CD4-positive, alpha-beta T cell treated with Interferon gamma for 1 hour (primary cell): ENCODE data around the gene B2M.
"Not testable (repeated sequence)": the region's sequence is repeated elsewhere in the genome, so short reads cannot be mapped to it uniquely, and the experiment has no call there.

Experiments
- DNase-seq: peaks from one replicate; pipeline ENCODE4 v3.0.0-alpha.2; 2020

Gene B2M

DNA sequence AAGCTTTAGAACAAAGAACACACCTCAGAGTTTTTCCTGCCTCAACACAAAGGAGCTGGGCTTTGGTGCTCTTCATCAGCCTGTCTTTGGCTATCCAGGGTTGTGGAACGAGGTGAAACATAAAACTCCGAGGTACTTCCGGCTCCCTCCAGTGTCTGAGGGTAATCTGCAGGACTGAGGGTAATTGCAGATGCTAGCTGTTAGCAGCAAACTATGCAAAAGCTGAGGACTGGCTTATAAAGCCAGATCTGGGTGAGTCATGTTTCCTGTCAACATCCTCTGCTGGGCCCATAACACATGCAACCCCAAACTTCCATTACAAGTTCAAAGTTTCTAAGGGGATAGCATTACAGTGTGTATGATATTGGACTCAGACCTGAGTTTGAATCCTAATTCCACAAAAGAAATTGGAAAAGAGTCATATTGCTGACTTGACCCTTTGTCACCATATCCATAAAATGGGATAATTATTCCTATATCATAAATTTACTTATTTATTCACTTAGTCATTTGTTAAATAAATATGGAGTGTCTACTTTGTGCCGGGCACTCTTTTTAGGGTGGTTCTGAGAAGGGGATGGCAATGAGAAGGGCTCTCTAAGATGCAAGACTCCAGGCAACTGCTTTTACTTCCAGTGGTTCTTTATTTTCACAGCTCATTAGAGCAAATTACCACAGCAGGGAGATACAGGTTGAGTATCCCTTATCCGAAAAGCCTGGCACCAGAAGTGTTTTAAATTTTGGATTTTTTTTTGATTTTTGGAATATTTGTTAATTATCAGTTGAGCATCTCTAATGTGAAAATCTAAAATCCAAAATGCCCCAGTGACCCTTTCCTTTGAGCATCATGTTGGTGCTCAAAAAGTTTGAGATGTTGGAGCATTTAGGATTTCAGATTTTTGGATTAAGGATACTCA lies 15.5 kb downstream of the B2M start:
- DNase-seq: peak; percentile 87

DNA sequence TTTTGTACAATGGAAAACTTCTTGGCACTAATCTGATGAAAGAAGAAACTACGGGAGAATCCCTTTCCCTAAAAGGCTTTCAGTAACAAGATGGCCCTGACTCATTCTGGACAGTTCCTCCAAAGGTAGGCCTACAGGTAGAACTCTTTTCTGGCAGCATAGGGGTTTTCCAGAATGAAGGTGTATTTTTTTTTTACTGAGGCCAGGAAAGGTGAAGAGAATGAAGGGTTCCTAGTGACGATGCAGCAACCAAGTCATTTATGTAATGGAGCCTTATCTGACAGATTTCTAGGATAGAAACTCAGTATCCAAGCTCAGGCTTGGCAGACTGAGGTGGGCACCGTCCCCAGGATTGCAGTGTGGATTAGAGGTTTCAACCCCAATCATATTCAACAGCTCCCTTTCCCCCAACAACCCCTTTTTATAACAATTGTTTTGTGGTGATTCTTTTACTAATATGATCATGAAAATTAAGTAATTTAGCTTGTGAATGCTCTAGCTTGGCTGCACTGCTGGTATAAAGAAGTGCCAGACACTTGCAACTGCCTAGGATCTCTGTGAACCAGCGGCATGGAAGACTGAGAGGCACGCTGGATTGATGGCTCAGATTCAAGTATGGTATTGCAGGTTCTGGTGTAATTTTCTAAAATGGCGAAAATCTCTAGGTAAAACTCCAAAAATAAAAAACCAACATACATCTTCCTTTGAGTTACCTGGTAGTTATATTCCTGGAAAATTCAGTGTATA lies 16.3 kb downstream of the B2M start:
- no peak for DNase-seq

DNA sequence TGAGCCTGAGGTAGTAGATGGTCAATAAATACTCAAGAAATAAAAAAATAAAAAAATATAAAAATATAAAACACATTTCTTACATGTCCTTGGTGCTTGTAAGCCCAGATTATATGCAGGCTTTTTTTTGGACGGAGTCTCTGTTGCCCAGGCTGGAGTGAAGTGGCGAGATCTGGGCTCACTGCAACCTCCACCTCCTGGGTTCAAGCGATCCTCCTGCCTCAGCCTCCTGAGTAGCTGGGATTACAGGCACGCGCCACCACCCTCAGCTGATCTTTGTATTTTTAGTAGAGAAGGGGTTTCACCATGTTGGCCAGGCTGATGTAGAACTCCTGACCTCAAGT lies 16.9 kb downstream of the B2M start:
- not testable (repeated sequence) for DNase-seq

DNA sequence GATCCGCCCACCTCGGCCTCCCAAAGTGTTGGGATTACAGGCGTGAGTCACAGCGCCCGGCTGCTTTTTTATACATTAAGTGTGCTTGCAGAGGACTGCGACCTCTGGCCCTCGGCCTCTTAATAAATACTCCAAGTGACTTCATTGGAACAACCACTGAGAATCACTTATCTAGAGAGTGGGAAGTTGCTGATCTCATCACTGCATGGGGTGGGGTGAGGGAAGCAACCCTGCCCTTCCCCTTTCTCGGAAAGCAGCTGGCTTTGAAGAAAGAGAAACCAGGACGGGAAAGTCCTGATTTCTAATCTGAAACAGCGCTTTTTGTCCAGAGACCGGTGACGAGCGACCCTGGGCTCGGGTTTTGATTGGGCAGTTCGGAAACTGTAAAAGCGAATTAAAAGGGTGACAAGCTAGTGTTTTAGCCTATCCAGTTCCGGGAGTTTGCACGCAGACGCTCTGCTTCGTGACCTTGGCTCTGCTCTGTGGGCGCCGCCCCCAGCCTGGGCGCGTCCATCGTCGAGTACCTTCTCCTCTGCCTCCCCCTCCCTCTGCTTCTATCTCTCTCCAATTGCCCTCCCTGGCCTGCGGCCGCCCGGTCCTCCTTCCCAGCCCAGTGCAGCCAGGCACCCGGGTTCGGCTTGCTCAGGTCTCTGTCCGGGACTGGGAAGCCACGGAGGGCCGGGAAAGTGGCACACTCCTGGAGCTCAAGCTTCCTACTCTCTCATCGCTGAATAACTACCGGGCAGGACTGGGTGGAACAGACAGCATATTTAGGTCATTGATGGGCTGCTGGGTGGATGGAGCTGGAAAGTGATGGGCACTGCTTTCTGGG lies 17.5 kb downstream of the B2M start:
- DNase-seq: peak; percentile 98

DNA sequence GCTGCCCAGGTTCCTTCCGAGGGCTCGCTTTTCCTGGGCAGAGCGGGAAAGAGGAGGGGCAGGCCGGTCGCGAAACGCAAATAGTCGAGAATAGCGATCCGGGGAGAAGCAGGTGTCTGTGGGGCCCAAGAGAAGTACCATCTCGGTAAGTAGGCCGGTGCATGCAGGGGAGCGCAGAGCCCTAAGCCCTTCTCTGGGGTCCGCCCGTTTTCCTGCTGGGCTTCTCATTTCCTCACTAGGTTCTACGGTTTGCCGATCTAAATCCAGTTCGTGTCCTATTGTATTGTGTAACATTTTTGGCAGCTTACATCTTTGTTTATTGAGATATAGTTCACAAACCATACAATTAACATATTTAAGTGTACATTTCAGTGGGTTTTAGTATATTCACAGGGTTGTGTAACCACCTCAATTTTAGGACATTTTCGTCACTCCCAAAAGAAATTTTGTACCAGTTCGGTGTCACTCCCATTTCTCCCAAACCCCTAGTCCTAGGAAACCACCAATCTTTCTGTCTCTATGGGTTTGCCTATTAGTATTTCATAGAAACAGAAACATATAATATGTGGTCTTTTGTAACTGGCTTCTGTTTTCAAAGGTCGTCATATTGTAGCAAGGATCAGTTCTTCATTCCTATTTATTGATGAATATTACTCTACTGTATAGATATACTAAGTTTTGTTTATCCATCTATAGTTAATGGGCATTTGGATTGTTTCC lies 18.3 kb downstream of the B2M start:
- DNase-seq: peak; percentile 61

DNA sequence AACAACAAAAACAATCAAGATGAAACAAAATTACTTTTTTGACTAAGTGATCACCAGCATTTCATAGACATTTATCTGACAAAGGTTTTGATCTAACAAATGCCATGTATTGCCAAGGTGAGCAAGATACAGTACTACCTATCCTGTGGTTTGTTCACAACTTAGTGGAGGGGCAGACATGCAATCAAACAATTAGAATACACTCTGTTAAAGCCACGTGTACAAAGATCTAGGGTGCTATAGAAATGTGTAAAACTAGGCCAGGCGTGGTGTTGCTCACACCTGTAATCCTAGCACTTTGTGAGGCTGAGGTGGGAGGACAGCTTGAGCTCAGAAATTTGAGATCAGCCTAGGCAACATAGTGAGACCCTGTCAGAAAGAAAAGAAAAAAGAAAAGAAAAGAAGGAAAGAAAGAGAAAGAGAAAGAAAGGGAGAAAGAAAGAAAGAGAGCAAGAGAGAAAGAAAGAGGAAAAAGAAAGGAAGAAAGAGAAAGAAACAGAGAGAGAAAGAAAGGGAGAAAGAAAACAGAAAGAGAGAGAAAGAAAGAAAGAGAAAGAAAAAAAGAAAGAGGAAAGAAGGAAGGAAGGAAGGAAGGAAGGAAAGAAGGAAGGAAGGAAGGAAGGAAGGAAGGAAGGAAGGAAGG lies 23.6 kb downstream of the B2M start:
- DNase-seq: no peak

DNA sequence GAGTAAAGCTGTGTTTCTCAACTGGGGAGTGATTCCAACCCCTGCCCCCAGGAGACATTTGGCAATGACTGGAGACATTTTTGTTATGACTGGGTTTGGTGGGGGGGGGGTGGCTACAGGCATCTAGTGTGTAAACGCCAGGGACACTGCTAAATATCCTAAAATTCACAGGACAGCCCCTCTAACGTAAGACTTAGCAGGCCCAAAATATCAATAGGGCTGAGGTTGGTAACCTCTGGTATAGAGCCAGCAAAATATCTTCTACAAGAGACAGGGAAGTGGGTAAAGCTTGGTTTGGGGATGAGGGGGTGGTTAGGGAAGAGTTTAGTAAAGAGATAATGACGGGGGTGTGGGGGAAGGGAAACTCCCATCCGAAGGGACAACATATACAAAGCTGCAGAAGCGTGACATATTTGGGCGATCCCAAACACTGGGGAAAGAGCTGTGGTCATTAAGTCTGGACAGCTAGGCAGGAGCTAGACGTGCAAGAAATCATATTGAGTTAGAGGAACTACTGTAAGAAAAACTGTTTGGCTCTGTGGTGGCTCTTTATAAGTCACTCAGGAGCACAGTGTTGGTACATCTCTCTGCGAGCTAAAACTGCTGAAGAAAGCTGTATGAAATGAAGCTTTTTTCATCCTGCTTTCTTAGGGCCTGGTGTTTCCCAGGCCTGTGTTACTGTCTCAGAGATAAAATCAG lies 24.3 kb downstream of the B2M start:
- peak; percentile 56 for DNase-seq

DNA sequence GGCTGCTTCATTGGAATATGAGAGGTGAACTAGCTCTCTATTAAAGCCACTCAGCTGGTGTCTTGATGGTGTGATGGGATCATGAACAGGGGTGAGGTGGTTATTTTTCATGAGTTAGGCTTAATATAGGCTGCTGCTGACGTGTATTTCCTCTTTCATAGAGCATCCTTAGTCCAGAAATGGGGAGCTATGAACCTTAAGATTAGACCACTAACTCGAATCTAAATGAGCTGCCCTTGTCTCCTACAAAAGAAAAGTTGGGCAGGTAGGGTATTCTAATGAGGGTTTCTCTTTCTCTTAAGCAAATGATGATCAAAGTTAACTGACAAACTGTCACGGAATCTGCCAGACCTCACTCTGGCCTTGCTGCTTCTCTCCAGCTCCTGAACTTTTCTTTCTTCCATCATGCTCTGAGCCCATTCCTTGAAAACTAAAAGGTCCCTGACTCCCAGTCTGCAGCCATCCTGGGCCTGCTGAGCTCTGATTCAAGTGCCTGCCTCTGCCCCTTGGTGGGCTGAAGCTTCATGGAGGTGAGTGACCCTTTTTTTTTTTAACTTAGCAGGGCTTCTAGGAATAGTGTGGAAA lies 25.0 kb downstream of the B2M start, which contains the start of gene TRIM69:
Gene TRIM69, plus strand, starts transcription at position 348 of the 585 bp plus-strand sequence. Its CDS starts 177 bp downstream, at position 525.
- no peak for DNase-seq

DNA sequence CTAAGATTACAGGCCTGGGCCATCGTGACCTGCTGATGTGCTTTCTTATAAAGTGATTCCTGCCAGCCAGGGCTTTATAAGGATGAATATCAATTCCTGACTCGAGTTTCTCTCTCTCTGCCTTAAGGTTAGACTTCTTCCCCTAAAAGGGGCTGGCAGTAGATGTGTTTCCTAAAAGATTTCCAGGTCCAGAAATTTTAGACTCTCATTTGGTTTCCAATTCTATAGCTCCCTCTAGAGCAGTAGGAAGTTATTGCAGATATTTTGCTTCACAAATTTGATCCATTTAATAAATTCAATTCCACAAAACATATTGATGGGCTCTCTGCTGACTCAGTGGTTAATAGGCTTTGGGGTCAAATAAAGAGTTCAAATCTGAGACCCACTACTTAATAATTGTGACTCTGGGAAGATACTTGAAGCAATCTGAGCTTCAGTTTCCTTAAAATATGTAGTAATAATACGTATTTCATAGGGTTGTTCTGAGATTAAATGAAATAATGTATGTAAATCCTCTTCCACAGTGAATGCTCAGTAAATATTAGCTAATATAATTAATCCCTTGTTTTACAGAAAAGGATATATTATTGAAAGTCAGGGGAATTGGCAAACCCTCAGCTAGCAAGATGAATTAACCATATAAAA lies 27.1 kb downstream of the B2M start:
- no peak for DNase-seq

DNA sequence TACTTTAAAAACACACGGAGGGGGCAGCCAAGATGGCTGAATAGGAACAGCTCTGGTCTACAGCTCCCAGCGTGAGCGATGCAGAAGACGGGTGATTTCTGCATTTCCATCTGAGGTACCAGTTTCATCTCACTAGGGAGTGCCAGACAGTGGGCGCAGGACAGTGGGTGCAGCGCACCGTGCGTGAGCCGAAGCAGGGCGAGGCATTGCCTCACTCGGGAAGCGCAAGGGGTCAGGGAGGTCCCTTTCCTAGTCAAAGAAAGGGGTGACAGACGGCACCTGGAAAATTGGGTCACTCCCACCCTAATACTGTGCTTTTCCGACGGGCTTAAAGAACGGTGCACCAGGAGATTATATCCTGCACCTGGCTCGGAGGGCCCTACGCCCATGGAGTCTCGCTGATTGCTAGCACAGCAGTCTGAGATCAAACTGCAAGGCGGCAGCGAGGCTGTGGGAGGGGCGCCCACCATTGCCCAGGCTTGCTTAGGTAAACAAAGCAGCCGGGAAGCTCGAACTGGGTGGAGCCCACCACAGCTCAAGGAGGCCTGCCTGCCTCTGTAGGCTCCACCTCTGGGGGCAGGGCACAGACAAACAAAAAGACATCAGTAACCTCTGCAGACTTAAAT lies 28.0 kb downstream of the B2M start:
- not testable (repeated sequence) for DNase-seq

DNA sequence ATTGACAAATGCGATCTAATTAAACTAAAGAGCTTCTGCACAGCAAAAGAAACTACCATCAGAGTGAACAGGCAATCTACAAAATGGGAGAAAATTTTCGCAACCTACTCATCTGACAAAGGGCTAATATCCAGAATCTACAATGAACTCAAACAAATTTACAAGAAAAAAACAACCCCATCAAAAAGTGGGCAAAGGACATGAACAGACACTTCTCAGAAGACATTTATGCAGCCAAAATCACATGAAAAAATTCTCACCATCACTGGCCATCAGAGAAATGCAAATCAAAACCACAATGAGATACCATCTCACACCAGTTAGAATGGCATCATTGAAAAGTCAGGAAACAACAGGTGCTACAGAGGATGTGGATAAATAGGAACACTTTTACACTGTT lies 32.1 kb downstream of the B2M start:
- DNase-seq: not testable (repeated sequence)

DNA sequence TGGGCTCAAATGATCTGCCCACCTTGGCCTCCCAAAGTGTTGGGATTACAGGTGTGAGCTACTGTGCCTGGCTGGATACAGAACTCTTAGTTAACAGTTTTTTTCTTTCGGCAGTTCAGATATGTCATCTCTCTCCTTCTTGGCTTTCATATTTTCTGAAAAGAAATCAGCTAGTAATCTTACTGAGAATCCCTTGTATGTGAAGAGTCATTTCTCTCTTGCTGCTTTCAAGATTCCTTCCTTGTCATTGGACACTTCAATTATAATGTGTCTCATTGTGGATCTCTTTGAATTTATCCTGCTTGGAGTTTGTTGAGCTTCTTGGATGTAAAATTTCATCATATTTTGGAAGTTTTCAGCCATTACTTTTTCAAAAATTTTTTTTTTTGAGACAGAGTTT lies 42.0 kb downstream of the B2M start:
- DNase-seq: no peak

DNA sequence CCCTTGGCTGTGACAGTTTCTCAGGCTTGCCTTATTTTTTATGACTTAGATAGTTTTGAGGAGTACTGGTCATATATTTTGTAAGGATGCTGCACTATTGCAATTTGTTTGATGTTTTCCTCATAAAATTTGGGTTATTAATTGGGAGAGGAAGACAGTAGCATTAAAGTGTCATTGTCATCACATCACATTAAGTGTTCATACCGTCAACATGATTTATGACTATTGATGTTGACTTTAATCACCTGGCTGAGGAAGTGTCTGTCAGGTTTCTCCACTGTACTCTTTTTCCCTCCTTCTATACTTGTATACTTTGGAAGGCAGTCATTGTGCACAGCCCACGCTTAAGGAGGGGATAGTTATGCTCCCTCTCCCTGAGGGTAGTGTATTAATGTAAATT lies 51.9 kb downstream of the B2M start:
- no peak for DNase-seq

DNA sequence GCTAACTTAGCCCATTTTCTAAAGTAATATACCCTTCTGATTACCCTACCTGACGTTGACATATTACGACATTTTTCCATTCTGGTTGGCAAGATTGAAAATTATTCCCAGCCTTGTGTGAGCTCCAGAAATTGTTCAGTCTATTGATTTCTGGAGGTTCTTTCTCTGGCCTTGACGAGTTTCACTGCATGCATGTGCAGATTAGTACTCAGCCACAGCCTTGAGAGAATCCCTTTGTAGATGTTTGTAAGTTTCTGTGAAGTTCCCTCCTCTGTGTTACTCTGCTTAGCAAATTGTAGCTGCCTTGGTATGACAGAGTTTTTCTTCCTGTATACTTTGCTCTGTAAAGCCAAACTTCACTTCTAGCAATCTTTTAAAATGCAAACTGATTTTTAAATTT lies 52.5 kb downstream of the B2M start:
- DNase-seq: no peak

DNA sequence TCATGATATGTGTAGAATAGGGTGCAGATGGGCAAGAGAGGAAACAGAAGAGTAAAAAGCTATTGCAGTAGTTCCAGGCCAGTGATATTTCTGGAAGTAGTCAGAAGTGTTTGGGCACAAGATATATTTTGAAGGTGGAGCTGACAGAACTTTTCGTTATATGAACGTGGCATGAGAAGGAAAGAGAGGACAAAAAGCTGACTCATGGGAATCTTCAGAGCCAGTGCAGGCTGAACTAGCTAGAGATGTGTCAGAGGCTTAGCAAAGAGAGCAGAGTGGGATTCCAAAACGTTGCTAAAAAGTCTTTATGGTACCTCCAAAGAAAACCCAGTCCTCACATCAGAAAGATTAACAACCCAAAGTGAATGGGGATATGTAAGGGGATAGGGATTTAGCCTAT lies 53.7 kb downstream of the B2M start:
- DNase-seq: no peak
